HG03432 (cell line): ENCODE results near the gene ZACN.
"Not testable (repeated sequence)": the region's sequence is repeated elsewhere in the genome, so short reads cannot be mapped to it uniquely, and the experiment has no call there.

ENCODE experiments used
- ATAC-seq: cut with Tn5 transposase; IDR thresholded peaks from one replicate; pipeline ENCODE4 v1.9.1; 2021; ENCODE audit warnings: mild to moderate bottlenecking, moderate library complexity; ENCODE audit not compliant: unreplicated experiment

The ZACN gene

DNA sequence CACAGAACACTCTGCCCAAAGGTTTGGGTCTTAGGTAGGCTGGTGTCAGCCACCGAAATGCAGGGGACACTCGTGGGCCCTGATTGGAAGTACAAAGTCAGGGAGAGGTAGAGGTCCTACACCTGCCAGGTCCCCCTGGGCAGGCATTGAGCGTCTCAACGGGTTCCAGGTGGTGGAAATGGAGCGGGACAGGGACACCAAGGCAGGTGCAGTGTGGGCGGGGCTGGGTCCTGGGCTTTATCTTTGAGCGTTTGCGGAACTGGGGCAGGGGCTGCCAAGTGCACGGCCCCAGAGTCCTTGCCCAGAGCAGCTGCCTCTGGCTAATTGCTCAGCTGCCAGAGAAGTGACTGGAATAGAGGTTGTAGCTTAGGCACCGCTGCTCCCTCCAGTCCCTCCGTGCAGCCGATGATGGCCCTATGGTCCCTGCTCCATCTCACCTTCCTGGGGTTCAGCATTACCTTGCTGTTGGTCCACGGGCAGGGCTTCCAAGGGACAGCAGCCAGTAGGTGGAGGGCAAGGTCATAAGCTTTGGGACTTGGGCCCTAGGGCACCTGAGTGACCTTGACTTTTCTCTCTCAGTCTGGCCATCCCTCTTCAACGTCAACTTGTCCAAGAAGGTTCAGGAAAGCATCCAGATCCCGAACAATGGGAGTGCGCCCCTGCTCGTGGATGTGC lies at the start of gene ZACN:
ZACN (plus strand) TSS at position 323 of the 675 bp plus-strand sequence; CDS start at position 406, 83 bp downstream.
- ATAC-seq, result no peak

DNA sequence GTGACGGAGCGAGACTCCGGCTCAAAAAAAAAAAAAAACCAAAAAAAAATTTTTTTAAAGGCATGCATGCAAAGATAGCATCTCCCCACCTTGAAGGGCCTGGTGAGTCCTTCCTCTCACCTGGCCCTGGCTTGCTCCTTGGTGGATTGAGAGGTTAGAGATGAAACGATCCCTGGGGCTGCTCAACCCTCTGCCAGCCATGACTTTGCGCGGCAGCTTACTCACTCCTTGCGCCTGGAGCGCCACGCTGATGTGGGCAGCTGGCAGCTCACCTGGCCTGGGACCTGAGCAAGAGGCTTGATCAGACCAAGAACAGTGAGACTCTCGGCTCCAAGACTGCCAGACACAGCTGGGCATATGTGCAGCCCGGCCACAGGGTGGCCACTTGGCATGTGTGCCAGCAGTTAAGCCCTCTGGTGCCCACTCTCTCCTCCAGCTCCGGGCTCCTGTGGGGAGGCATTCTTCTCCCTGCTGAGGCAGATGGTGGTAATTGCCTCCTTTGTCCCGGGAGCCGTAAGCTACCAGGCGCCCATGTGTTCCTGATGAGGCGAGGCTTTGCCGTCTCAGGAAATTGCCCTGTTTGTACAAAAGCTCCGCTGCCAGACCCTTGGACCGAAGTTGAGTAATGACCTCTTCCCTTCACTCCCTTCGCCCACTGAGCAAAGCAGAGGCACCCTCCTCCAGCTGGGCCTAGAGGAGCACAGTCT lies 46.8 kb upstream of the ZACN start:
- ATAC-seq, result no peak

DNA sequence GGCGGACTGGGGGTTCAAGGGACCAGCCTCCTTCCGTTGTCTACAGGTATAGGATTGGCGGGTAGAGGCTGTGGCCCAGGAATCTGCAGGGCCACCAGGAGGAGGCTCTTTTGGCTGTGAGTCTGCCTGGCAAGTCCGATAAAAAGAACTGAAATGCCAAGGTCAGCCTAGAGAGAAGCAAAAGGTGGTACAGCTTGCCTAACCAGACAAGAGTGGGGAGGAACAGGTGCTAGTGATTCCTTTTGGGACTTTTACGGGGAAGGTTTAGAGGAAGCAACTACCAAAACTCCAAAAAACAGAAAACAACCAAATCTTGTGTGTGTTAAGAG lies 46.2 kb upstream of the ZACN start:
- no peak for ATAC-seq

DNA sequence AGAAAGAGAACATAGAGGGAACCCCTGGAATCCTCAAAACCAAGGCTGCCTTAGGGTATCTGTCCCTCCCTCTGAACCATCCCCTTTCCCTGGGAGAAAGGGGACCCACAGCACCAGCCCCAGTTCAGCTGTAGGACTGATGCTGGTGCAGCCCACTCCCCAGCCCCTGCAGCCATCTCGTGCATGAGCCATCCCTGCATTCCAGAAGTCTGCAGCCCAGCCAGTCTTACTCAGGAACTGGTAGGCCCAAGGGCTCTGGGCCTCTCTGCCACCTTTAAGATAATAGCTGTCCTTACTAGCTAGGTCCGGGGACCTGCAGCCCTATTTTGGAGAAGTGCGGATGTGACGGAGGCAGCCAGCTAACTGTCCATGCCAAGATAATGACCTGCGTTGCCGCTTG lies 45.8 kb upstream of the ZACN start:
- ATAC-seq, result no peak

DNA sequence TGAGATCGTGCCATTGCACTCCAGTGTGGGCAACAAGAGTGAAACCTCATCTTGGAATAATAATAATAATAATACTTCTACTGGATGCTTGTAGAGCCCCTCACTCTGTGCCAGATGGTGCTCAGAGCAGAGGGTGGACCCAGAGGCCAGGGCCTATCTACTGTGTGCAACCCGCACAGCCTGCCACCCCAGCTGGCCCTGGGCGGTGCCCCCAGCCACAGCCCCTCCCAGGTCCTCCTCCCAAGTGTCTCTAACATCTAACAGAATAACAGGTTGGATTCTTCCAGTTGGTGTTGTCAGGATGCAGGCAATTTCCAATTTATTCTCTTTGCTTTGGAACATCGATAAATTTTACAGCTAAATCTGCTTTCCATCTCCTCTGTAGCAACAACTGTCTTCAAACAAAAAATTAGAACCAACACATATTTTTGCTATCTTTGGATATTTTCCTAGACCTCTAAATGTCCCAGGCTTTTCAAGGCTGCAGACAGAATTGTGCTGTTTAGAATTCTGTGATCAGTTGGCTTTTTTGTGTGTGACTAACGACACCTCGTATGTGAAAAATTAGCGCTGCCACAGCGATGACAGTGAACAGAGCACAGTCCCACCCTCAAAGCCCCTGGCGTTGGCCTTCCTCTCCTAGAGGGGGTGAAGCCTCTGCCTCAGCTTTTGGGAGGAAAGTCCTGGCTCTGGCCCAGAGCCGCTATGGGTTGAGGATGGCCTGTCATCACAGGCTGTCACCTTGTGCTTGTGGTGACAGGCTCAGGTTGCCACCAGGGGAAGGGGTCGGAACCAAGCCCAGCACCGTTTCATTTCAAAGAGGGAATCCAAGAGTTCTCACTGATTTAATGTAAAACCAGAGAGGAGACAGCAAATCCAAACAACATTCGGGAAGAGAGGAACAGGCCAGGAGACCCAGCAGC lies 44.3 kb upstream of the ZACN start:
- ATAC-seq, result no peak

DNA sequence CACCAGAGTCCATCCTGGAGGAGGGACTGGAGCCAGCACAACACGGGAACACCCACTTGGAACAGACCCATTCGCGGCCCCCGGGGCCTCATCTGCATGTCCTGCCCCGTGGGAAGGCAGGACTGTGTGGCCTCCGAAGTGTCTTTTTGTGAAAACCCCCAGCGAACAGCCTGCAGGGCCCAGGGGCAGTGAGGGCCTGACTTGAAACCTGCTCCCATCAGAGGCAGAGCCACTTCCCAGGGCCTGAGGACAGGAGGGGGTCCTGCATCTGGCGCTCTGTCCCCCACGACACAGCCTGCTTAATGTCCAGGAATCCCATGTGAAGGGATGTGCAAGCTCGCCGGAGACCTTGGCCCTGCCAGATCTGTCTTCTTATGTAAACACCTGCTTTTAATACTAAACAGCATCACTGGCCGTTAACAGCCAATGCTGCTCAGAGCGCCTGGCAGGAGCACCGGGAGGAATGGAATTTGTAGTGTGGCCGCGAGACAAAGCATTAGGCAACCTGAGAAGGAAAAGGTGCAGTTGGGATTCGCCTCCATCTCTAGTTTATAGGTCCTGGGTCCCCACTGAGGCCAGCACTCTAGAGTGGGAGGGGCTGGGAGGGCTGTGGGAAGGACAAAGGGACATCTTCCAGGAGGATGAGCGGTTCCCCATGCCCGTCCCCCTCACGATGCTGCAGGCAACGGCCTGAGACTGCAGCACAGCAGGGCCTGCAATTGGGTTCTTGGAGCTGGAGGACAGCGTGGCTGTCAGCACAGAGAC lies 42.3 kb upstream of the ZACN start:
- ATAC-seq, result no peak

DNA sequence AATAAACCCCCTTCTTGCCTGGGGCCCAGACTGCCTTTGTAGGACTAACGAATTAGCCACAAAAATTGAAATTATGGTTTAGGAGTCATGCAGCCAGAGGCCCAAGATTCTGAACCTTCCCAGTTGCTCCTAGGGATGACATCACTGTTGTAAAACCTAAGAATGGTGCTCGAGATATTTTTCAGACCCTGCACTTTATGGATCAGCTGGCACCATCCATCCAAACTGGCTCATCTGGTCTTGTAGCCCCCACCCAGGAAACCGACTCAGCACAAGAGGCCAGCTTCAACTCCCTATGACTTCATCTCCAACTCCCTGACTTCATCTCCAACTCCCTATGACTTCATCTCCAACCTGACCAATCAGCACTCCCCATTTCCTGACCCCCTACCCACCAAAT lies 40.9 kb upstream of the ZACN start:
- no peak for ATAC-seq

DNA sequence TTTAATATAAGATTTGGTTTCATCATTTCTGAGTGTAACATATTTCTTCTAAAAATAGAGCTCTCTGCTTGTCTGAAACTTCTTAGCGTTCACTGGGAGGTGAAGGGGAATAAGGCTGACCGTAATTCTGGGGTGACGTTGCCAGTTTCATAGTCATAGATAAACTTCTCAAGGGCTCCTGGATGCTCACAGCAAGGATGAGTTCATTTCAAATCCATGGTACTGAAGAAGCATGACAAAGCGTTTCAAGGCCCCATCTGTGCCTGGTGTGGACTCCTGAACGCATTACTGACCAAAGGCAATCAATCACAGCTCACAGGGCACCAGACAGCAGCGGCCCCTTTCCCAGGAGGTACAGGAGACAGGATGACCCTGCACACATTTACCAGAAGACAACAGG lies 39.9 kb upstream of the ZACN start:
- no peak for ATAC-seq

DNA sequence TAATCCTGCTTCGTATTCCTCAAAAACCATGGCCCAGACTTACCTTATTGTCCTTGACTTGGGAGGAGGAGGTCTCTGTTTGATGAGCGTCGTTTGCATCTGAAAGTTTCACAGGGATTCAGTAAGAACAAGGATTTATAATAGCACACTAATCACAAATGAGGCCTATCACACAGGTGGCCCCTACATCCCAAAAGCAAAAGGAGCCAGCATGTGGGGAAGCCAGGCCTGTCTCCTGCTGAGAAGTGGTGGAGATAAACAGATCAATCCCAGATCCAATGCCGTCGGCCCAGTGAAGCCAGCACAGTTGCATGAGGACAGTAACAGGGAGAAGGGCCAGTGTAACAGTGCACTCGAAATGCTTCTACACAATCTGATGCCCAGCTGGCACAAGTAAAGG lies 38.6 kb upstream of the ZACN start:
- ATAC-seq, result no peak

DNA sequence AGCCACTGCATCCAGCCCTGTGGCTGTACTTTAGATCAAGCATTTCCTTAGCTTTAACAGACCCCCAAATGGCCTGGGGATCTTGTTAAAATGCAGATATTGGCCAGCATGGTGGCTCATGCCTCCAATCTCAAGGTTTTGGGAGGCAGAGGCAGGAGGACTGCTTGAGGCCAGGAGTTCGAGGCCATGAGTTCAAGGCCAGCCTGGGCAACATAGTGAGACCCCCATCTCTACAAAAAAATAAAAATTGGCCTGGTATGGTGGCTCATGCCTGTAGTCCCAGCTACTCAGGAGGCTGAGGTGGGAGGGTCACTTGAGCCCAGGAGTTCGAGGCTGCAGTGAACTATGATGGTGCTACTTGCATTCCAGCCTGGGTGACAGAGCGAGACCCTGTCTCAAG lies 36.1 kb upstream of the ZACN start:
- not testable (repeated sequence) for ATAC-seq

DNA sequence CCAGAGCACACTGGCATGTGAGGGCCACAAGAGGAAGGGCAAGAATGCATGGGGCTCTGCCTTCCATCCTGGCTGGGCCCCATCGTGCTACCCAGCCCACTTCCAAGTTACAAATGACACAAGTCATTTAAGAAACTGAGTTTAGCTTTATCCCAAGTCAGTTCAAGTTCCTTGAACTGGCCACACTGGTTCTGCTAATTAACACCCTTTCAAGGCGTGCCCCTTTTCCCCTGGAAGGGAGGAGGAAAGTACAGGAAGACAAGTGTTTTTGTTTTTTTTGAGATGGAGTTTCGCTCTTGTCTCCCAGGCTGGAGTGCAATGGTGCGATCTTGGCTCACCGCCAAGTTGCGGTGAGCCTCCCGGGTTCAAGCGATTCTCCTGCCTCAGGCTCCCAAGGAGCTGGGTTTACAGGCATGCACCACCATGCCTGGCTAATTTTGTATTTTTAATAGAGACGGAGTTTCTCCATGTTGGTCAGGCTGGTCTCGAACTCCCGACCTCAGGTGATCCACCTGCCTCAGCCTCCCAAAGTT lies 34.4 kb upstream of the ZACN start:
- ATAC-seq, result not testable (repeated sequence)

DNA sequence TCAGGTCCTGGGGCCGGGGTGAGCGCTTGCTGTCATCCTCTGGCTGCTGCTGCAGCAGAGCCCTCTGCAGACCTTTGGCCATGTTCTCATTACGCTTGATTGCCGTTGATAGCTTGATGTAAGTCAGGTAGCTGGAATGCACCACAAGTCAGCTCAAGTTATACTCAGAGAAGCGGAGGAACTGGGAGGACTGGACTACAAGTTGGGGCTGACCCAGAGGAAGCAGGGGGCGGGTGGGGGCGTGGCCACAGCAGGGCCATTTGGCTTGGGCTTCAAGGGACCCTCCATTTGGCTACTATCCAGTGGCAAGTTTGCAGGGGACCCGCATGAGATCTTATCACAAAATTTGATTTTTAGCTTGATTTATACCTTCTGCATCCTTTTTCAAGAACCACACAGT lies 32.9 kb upstream of the ZACN start:
- no peak for ATAC-seq

DNA sequence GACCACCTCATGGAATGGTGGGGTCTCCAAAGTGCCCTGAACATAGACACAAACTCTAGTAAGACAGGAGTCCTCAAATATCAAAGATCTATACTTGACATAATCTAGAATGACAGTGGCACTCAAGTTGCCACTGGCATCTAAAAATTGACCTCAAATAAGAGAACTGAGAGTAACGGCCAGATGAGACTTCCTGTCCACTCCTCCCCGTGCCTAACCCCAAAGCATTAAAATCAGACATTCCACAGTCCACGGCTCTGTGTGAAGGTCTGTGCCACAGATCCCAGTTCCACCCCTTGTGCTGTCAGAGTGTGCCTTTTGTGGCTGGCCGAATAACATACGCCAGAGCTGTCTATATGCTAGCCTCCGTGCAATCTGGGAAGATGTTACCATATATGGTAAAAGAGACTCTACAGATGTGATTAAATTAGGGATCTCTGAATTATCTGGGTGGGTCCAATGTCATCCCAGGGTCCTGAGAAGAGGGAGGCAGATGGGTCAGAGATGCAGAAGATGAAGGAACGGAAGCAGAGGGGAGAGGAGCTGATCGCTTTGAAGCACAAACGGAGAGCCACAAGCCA lies 30.9 kb upstream of the ZACN start:
- ATAC-seq, result no peak

DNA sequence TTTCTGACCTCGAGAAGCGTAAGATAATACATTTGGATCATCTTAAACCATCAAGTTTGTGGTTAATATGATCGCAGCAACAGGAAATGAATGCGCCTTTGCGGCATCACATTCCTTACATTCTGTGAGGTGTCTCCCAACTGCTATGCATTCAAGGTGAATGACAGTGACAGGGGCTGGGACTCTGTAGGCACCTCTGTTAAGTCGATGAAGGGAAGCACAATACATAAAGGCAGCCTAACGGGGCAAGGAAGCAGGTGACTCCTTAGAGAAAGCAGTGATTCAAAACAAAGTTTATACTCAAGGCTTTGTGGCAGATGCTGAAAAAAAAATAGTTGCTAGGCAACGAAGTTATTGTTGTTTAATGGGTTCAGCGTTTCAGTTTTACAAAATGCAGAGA lies 30.3 kb upstream of the ZACN start:
- no peak for ATAC-seq

DNA sequence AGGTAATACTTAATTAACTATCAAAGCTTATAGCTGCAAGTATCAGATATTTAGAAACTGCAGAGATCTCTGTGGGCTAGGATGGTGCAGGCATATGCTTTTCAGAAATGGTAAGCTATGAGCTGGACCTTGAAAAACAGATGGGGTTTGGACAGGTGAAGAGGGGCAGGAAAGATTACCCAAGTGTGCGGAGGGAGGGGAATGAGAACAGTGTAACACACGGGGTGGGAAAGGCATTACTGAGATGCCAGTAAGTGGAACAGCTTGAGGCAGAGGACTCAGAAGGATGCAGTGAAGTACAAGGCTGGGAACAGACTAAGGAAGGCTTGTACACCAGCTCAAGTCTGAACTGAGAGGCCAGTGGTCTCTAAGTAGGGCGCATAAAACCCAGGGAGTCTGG lies 29.7 kb upstream of the ZACN start:
- no peak for ATAC-seq

DNA sequence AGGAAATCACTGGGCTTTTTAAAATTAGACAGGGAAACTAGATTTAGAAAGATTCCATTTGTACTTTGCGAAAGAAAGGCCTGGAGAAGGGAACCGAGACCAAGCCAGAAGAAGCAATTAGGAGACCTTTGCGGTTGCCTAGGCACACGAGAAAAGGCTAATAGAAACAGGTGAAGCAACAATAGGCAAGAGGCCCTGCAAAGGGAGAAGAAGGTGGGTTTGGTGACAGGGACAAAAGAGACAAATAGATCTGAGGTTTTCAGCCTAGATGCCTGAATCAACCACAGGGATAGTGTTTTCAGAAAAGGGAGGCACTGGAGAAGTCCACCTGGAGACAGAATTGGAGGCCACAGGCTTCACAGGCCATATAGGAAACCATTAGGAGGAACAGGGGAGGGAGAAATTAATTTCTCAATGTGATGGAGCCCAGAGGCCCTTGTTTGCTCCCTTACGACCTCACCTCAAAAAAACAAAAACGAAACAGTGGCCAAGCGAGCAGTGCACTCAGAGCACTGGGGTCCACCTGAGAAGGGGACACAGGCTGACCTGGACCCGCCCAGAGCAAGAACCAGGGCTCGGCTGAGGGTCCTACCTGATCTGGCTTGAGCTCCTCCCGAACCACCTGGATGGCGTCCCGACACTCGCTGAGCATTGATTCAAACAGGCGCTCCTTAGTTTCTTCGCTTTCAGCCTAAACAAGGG lies 29.0 kb upstream of the ZACN start:
- no peak for ATAC-seq

DNA sequence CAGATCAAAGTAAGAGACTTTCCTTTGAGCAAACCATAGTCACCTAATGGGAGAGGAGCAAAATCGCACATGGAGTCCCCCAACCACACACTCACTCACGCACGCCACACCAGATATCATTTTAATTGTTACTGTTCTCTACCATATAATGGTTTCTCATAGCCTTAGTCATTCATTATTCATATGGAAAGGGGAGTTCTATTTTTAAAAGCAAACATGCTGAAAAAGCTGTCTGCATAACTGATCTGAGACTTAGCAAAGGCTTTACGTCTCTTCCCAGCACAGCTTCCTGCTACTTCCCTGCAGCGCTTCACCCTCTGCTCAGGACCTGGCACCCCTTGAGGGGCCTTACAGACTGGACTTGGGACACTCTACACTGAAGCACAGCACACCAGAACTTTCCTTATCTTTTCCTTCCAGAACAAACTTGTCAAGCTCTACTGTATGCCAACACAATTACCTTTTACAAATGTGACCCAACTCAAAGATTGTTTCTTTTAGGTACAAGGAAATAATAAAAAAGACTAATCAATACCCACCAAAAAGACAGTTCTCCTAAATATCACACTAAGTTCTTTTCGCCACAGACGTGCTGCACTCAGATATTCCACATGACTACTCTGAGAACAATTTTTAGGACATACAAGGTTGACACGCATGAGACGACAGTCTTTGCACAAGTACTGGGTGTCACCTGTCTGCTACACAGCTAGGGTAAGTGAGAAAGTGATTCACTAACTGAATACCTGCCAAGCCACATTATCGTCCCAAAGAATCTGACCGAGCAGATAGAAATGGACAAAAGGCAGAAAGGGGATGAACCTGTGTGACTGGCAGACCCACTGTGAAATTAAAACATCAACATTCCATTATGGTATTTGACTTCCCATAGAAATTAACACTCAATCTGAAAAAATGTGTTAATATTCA lies 28.2 kb upstream of the ZACN start:
- ATAC-seq, result no peak

DNA sequence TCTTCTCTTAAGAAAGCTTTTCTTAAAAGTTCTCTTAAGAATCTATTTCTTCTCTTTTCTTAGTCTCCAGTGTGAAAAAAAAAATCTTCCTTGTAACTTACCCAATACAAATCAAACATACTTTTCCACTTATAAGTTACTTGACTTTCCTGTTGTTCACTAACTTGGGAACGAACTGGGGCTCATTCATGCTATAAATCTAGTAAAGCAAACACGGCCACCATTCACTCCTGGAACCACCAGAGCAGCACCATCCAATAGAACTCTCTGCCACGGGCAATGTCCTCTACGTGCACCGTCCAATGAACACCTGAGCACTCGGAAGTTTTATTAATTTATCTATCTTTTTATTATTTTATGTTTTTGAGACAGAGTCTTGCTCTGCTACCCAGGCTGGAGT lies 27.4 kb upstream of the ZACN start:
- ATAC-seq, result no peak
